ENCODE data around the gene TMEM238.

GRCh38 chr19:55408533-55408872 lies 24.4 kb upstream of the TMEM238 start:
- no peak for TF ChIP-seq CTCF (IDR thresholded peaks at IDR 0.05)
- TF ChIP-seq POLR2A (IDR thresholded peaks at IDR 0.05): no peak
